Fibroblast of skin of left quadriceps (primary cell): ENCODE results near the gene FIP1L1.

Source experiments
- DNase-seq, 2 experiments: peaks; one replicate each; pipeline ENCODE4 v3.0.0-alpha.2; 2013; ENCODE audit warnings: low read depth in 2 of 2

Gene FIP1L1

DNA sequence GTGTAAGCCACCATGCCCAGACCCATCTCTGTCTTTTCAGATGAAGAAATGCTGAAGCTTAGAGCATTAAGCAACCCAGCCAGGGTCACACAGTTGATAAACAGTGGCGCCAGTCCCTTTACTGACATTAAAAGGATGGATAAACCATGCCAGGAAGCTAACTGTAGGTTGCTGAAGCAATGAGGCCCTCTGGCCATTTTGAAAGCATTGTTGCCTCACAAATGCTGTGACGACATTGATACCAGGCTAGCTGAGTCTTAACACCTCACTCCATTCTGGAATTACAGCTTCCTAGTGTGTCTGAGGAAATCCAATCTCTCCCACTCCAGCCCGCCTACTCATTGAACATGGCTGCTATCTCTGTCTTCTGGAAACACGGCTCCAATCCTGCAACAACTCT lies 124.1 kb downstream of the FIP1L1 start:
- no peak for DNase-seq

DNA sequence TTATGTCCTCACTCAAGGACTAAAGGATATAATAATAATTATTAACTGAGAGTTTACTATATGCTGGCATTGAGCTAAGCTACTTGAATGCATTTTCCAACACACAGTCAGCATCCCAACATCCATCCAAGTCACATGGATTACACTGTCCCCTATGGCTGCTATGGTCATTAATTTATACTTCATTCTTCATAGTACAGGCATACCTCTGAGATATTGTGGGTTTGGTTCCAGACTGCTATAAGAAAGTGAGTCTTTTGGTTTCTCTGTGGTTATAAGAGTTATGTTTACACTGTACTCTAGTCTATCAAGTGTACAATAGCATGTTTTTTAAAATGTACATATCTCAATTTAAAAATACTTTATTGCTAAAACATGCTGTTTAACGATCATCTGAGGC lies 124.7 kb downstream of the FIP1L1 start:
- DNase-seq, result no peak

GRCh38 chr4:53505947-53506346 lies 128.5 kb downstream of the FIP1L1 start:
- no peak for DNase-seq

DNA sequence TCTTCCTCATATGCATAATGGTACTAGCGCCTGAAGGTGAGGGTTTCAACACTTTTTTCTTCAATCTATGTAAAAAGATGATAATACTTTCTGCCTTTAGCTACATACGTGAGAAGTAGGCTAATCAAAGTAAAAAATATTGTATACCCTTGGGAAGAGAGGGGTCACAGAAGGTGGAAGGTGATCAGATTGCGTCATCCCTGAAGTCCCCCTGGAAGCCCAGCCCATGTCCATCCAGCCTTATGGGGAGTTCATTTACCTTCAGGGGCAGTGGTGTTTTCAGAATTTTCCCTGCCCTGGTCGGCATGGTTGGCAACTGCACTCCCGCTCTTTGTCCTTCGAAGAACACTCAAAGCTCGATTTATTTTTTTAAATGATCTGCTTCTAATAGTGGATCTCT lies 129.6 kb downstream of the FIP1L1 start:
- DNase-seq, result no peak

DNA sequence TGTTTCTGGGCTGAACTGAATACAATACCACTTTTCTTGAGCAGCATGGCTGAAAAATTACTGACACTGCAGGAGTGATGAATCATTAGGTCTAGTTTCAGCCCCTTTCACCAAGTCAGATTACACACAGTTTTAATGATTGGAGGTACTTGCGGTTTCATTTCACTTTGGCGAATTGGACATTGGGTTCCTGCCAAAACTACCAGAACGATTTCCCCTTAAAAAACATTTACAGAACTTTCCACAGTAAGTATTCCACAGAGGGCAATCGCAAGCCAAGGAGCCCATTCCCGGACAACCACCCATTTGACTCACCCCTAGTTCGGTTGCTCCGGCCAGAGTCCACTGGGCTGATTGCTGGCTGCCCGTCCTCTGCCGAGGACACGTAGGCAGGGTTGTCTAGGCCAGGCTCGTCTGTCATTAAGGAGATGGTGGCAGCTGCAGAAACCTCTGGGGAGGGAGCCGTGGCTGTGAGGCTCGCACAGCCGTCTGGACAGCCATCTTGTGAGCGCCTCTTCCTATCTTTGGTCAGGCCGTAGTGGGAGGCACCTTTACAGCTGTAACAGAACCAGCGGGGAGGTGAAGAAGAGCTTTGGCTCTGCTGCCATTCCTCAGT lies 130.3 kb downstream of the FIP1L1 start:
- DNase-seq, result peak; percentile 64 to 70

DNA sequence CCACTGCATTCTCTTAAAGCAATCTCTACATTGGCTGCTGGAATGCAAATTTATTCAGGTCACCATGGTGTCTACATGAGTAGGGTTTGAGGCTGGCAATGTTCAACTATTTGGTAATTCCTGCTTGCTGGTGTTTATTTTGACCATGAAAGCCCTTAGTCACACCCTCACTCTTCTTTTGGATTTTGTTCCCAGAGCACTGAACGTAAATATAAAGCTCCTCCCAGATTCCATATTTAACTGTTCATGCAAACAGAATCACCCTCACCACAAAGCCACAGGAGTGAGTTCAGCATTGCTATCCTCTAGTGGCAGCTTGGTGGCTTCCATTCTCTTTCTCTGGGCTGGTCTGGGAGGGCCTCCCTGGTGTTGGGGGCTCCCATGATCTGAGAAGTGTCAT lies 131.0 kb downstream of the FIP1L1 start:
- peak; percentile 54 to 56 for DNase-seq

- no peak for DNase-seq
Measured at GRCh38 chr4:53510321-53510720, 132.9 kb downstream of the FIP1L1 start.
